SJCRH30 (cell line): ENCODE results near the gene OR5B17. TPM values are rescaled to one million over a fixed set of nuclear protein-coding genes. Genes with fewer than 3 reads are reported as not detected.
A peak's percentile ranks its signal among the peaks of the same experiment; 100 is the strongest.
"Not testable (repeated sequence)": the region's sequence is repeated elsewhere in the genome, so short reads cannot be mapped to it uniquely, and the experiment has no call there.

Experiments used
- DNase-seq, 2 experiments: peaks; one replicate each; pipeline ENCODE4 v3.0.0-alpha.2; 2015 to 2020
- H3K27ac ChIP-seq: fragments of 250-450 bp; sonication (Bioruptor Pico); 2 replicates; pipeline ENCODE4 v1.5.1; 2020; ENCODE audit warnings: mild to moderate bottlenecking, moderate library complexity
- H3K27me3 ChIP-seq: fragments of 250-450 bp; sonication (Bioruptor Pico); 2 replicates; pipeline ENCODE4 v1.5.1; 2020; ENCODE audit warnings: mild to moderate bottlenecking, moderate library complexity
- H3K36me3 ChIP-seq: fragments of 250-450 bp; sonication (Bioruptor Pico); 2 replicates; pipeline ENCODE4 v1.5.1; 2020; ENCODE audit warnings: mild to moderate bottlenecking, moderate library complexity
- H3K4me1 ChIP-seq: fragments of 250-450 bp; sonication (Bioruptor Pico); 2 replicates; pipeline ENCODE4 v1.5.1; 2020; ENCODE audit warnings: mild to moderate bottlenecking, moderate library complexity
- H3K4me3 ChIP-seq: fragments of 250-450 bp; sonication (Bioruptor Pico); 2 replicates; pipeline ENCODE4 v1.5.1; 2020; ENCODE audit warnings: mild to moderate bottlenecking, moderate library complexity
- H3K9me3 ChIP-seq: fragments of 250-450 bp; sonication (Bioruptor Pico); replicated peaks from 2 replicates; pipeline ENCODE4 v1.5.1; 2020; ENCODE audit warnings: mild to moderate bottlenecking, moderate library complexity
- total RNA-seq: library from RNA; depleted of rRNA; stranded (reverse); fragments of >200 nt; shearing (Covaris generic); gene quantifications from 2 replicates; pipeline ENCODE4 v1.2.3, GENCODE V29; 2014; rRNA removed

OR5B17 gene
- not detected in 2 replicates for total RNA-seq

GRCh38 chr11:58358969-58359368 is at the start of gene OR5B17:
Gene OR5B17 (minus strand): TSS chr11:58359069. CDS start chr11:58359069, 0 bp downstream.
- no peak within 1 kb of the TSS for H3K27ac ChIP-seq
- no peaks in the 10 kb centered on the region for H3K4me1 ChIP-seq
- no peaks in the 10 kb centered on the region for H3K36me3 ChIP-seq
- H3K4me3 ChIP-seq, result no peak within 1 kb of the TSS
- H3K9me3 ChIP-seq, result no peaks in the 10 kb centered on the region
- no peak for DNase-seq
- no peaks in the 10 kb centered on the region for H3K27me3 ChIP-seq

GRCh38 chr11:58406774-58407173 is 47.9 kb upstream of the OR5B17 start, which contains the start of gene OR5B3:
Gene OR5B3 (minus strand): TSS chr11:58406874. CDS start chr11:58403409, 3,465 bp downstream.
- Histone ChIP-seq H3K4me3 (no peak within 1 kb of the TSS), H3K4me1 (no peaks in the 10 kb centered on the region), H3K9me3 (0 out of 2 replicates have a peak, but pooled peaks cover 3% of the 10 kb centered on the region), H3K36me3 (no peaks in the 10 kb centered on the region), H3K27me3 (no peaks in the 10 kb centered on the region), H3K27ac (no peak within 1 kb of the TSS)
- DNase-seq, result no peak

GRCh38 chr11:58399622-58400021 is 40.8 kb upstream of the OR5B17 start:
- not testable (repeated sequence) for H3K9me3 ChIP-seq

GRCh38 chr11:58395581-58395980 is 36.7 kb upstream of the OR5B17 start:
- no peaks in the 10 kb centered on the region for H3K36me3 ChIP-seq
- no peaks in the 10 kb centered on the region for H3K9me3 ChIP-seq
- no peak overlapping the region for H3K27ac ChIP-seq
- DNase-seq, result no peak
- no peaks in the 10 kb centered on the region for H3K27me3 ChIP-seq
- H3K4me1 ChIP-seq, result peaks cover 32% of the 10 kb centered on the region
- H3K4me3 ChIP-seq, result no peak overlapping the region

More at GRCh38 chr11:58399622-58400021, 40.8 kb upstream of the OR5B17 start:
- H3K27me3 ChIP-seq, DNase-seq, H3K4me3 ChIP-seq, H3K27ac ChIP-seq, H3K36me3 ChIP-seq: not testable (repeated sequence)
- H3K4me1 ChIP-seq, result peaks cover 12% of the 10 kb centered on the region

GRCh38 chr11:58394195-58394594 is 35.3 kb upstream of the OR5B17 start:
- peak; percentile 4 to 51 for DNase-seq
- Histone ChIP-seq H3K4me1 (peaks cover 32% of the 10 kb centered on the region), H3K27me3 (no peaks in the 10 kb centered on the region), H3K27ac (peak overlapping the region; percentile 41), H3K4me3 (no peak overlapping the region), H3K9me3 (no peaks in the 10 kb centered on the region), H3K36me3 (no peaks in the 10 kb centered on the region)

GRCh38 chr11:58392746-58393145 is 33.9 kb upstream of the OR5B17 start:
- H3K27ac ChIP-seq, result no peak overlapping the region; the same call in 1 of the 2 replicates
- peaks cover 24% of the 10 kb centered on the region for H3K4me1 ChIP-seq
- H3K36me3 ChIP-seq, result no peaks in the 10 kb centered on the region
- H3K27me3 ChIP-seq, result no peaks in the 10 kb centered on the region
- H3K4me3 ChIP-seq, result no peak overlapping the region
- DNase-seq, result no peak
- H3K9me3 ChIP-seq, result no peaks in the 10 kb centered on the region

- no peak overlapping the region for H3K27ac ChIP-seq
- H3K4me1 ChIP-seq, result peaks cover 32% of the 10 kb centered on the region
- H3K27me3 ChIP-seq, result no peaks in the 10 kb centered on the region
- H3K4me3 ChIP-seq, result no peak overlapping the region
- no peaks in the 10 kb centered on the region for H3K36me3 ChIP-seq
- H3K9me3 ChIP-seq, result no peaks in the 10 kb centered on the region
- no peak for DNase-seq
Observed at GRCh38 chr11:58391879-58392278, 33.0 kb upstream of the OR5B17 start.

- DNase-seq, result no peak
- Histone ChIP-seq H3K9me3 (no peaks in the 10 kb centered on the region), H3K4me3 (no peak overlapping the region), H3K36me3 (no peaks in the 10 kb centered on the region), H3K27ac (no peak overlapping the region), H3K4me1 (peaks cover 36% of the 10 kb centered on the region), H3K27me3 (no peaks in the 10 kb centered on the region)
Observed at GRCh38 chr11:58390551-58391063, 31.7 kb upstream of the OR5B17 start.

GRCh38 chr11:58354727-58355126 is 4.1 kb downstream of the OR5B17 start:
- H3K36me3 ChIP-seq, result no peaks in the 10 kb centered on the region
- H3K27me3 ChIP-seq, result no peaks in the 10 kb centered on the region
- no peaks in the 10 kb centered on the region for H3K4me1 ChIP-seq
- H3K9me3 ChIP-seq, result no peaks in the 10 kb centered on the region
- H3K27ac ChIP-seq, result no peak overlapping the region
- no peak overlapping the region for H3K4me3 ChIP-seq
- no peak for DNase-seq

- DNase-seq, result no peak
- H3K36me3 ChIP-seq, result no peaks in the 10 kb centered on the region
Observed at GRCh38 chr11:58345204-58345603, 13.7 kb downstream of the OR5B17 start.

GRCh38 chr11:58334708-58335107 is 24.2 kb downstream of the OR5B17 start:
- peak; percentile 3 to 6 for DNase-seq
- H3K27ac ChIP-seq, result no peak overlapping the region

More at GRCh38 chr11:58345204-58345603, 13.7 kb downstream of the OR5B17 start:
- H3K9me3 ChIP-seq, result no peaks in the 10 kb centered on the region
- no peak overlapping the region for H3K27ac ChIP-seq
- H3K4me3 ChIP-seq, result no peak overlapping the region
- H3K27me3 ChIP-seq, result no peaks in the 10 kb centered on the region
- no peaks in the 10 kb centered on the region for H3K4me1 ChIP-seq

GRCh38 chr11:58330861-58331260 is 28.0 kb downstream of the OR5B17 start:
- no peaks in the 10 kb centered on the region for H3K27me3 ChIP-seq
- no peaks in the 10 kb centered on the region for H3K36me3 ChIP-seq
- no peak overlapping the region for H3K4me3 ChIP-seq
- no peak overlapping the region for H3K27ac ChIP-seq
- no peaks in the 10 kb centered on the region for H3K9me3 ChIP-seq
- H3K4me1 ChIP-seq, result no peaks in the 10 kb centered on the region
- DNase-seq, result no peak

More at GRCh38 chr11:58334708-58335107, 24.2 kb downstream of the OR5B17 start:
- Histone ChIP-seq H3K36me3 (no peaks in the 10 kb centered on the region), H3K4me3 (no peak overlapping the region), H3K27me3 (no peaks in the 10 kb centered on the region), H3K4me1 (no peaks in the 10 kb centered on the region), H3K9me3 (no peaks in the 10 kb centered on the region)

- Histone ChIP-seq H3K4me3 (no peak overlapping the region), H3K4me1 (no peaks in the 10 kb centered on the region), H3K9me3 (no peaks in the 10 kb centered on the region), H3K36me3 (no peaks in the 10 kb centered on the region), H3K27ac (no peak overlapping the region), H3K27me3 (no peaks in the 10 kb centered on the region)
- DNase-seq, result no peak
Observed at GRCh38 chr11:58318532-58318931, 40.3 kb downstream of the OR5B17 start.

- Histone ChIP-seq H3K4me3 (no peak overlapping the region), H3K36me3 (no peaks in the 10 kb centered on the region), H3K27ac (no peak overlapping the region), H3K4me1 (no peaks in the 10 kb centered on the region), H3K27me3 (no peaks in the 10 kb centered on the region), H3K9me3 (no peaks in the 10 kb centered on the region)
- DNase-seq, result no peak
Observed at GRCh38 chr11:58316142-58316541, 42.7 kb downstream of the OR5B17 start.
